Measurements from ENCODE around the gene PNLIP.

Gene PNLIP

GRCh38 chr10:116596062-116596461, 50.3 kb downstream of the PNLIP start:
- Histone ChIP-seq H3K36me3 (ENCODE audit: low read depth) (no peaks in the 10 kb centered on the region), H3K4me3 (ENCODE audit: severe bottlenecking) (no peak overlapping the region), H3K9me3 (ENCODE audit: severe bottlenecking) (no peaks in the 10 kb centered on the region), H3K27me3 (ENCODE audit: insufficient read depth, poor library complexity, severe bottlenecking) (peaks cover 3% of the 10 kb centered on the region), H3K4me1 (ENCODE audit: insufficient read depth, poor library complexity, severe bottlenecking) (no peaks in the 10 kb centered on the region), H3K27ac (ENCODE audit: poor library complexity, severe bottlenecking) (no peak overlapping the region)
- DNase-seq (ENCODE audit: low spot score) (no peak), ATAC-seq (ENCODE audit: low read depth) (no peak)
- TF ChIP-seq, protein P1, sequence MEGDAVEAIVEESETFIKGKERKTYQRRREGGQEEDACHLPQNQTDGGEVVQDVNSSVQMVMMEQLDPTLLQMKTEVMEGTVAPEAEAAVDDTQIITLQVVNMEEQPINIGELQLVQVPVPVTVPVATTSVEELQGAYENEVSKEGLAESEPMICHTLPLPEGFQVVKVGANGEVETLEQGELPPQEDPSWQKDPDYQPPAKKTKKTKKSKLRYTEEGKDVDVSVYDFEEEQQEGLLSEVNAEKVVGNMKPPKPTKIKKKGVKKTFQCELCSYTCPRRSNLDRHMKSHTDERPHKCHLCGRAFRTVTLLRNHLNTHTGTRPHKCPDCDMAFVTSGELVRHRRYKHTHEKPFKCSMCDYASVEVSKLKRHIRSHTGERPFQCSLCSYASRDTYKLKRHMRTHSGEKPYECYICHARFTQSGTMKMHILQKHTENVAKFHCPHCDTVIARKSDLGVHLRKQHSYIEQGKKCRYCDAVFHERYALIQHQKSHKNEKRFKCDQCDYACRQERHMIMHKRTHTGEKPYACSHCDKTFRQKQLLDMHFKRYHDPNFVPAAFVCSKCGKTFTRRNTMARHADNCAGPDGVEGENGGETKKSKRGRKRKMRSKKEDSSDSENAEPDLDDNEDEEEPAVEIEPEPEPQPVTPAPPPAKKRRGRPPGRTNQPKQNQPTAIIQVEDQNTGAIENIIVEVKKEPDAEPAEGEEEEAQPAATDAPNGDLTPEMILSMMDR (IDR thresholded peaks at IDR 0.05; ENCODE audit: poor library complexity, severe bottlenecking): no peak

GRCh38 chr10:116597543-116597942, 51.8 kb downstream of the PNLIP start:
- no peaks in the 10 kb centered on the region for H3K4me1 ChIP-seq (ENCODE audit: insufficient read depth, poor library complexity, severe bottlenecking)
- H3K27me3 ChIP-seq (ENCODE audit: insufficient read depth, poor library complexity, severe bottlenecking): peaks cover 3% of the 10 kb centered on the region
- H3K36me3 ChIP-seq (ENCODE audit: low read depth): no peaks in the 10 kb centered on the region
- TF ChIP-seq, protein P1 (IDR thresholded peaks at IDR 0.05; ENCODE audit: poor library complexity, severe bottlenecking): no peak
- no peak overlapping the region for H3K27ac ChIP-seq (ENCODE audit: poor library complexity, severe bottlenecking)
- ATAC-seq (ENCODE audit: low read depth) (no peak), DNase-seq (ENCODE audit: low spot score) (no peak)
- no peak overlapping the region for H3K4me3 ChIP-seq (ENCODE audit: severe bottlenecking)
- no peaks in the 10 kb centered on the region for H3K9me3 ChIP-seq (ENCODE audit: severe bottlenecking)

GRCh38 chr10:116598329-116598728, 52.6 kb downstream of the PNLIP start:
- TF ChIP-seq, protein P1 (IDR thresholded peaks at IDR 0.05; ENCODE audit: poor library complexity, severe bottlenecking): no peak
- no peak for ATAC-seq (ENCODE audit: low read depth)

GRCh38 chr10:116599991-116600390, 54.3 kb downstream of the PNLIP start:
- ATAC-seq (ENCODE audit: low read depth) (no peak), DNase-seq (ENCODE audit: low spot score) (no peak)
- Histone ChIP-seq H3K27ac (ENCODE audit: poor library complexity, severe bottlenecking) (no peak overlapping the region), H3K4me3 (ENCODE audit: severe bottlenecking) (no peak overlapping the region), H3K27me3 (ENCODE audit: insufficient read depth, poor library complexity, severe bottlenecking) (peaks cover 3% of the 10 kb centered on the region), H3K4me1 (ENCODE audit: insufficient read depth, poor library complexity, severe bottlenecking) (no peaks in the 10 kb centered on the region), H3K36me3 (ENCODE audit: low read depth) (no peaks in the 10 kb centered on the region), H3K9me3 (ENCODE audit: severe bottlenecking) (no peaks in the 10 kb centered on the region)
- TF ChIP-seq, protein P1 (IDR thresholded peaks at IDR 0.05; ENCODE audit: poor library complexity, severe bottlenecking): no peak

More at GRCh38 chr10:116598329-116598728, 52.6 kb downstream of the PNLIP start:
- no peaks in the 10 kb centered on the region for H3K9me3 ChIP-seq (ENCODE audit: severe bottlenecking)
- no peaks in the 10 kb centered on the region for H3K36me3 ChIP-seq (ENCODE audit: low read depth)
- peaks cover 3% of the 10 kb centered on the region for H3K27me3 ChIP-seq (ENCODE audit: insufficient read depth, poor library complexity, severe bottlenecking)
- no peak for DNase-seq (ENCODE audit: low spot score)
- H3K4me3 ChIP-seq (ENCODE audit: severe bottlenecking): no peak overlapping the region
- no peaks in the 10 kb centered on the region for H3K4me1 ChIP-seq (ENCODE audit: insufficient read depth, poor library complexity, severe bottlenecking)
- no peak overlapping the region for H3K27ac ChIP-seq (ENCODE audit: poor library complexity, severe bottlenecking)

GRCh38 chr10:116602648-116603400, 57.1 kb downstream of the PNLIP start:
- TF ChIP-seq, protein P1 (IDR thresholded peaks at IDR 0.05; ENCODE audit: poor library complexity, severe bottlenecking): no peak
- no peaks in the 10 kb centered on the region for H3K36me3 ChIP-seq (ENCODE audit: low read depth)
- H3K4me1 ChIP-seq (ENCODE audit: insufficient read depth, poor library complexity, severe bottlenecking): no peaks in the 10 kb centered on the region
- H3K27me3 ChIP-seq (ENCODE audit: insufficient read depth, poor library complexity, severe bottlenecking): peaks cover 3% of the 10 kb centered on the region
- DNase-seq (ENCODE audit: low spot score) (no peak), ATAC-seq (ENCODE audit: low read depth) (no peak)
- H3K9me3 ChIP-seq (ENCODE audit: severe bottlenecking): no peaks in the 10 kb centered on the region
- no peak overlapping the region for H3K27ac ChIP-seq (ENCODE audit: poor library complexity, severe bottlenecking)
- no peak overlapping the region for H3K4me3 ChIP-seq (ENCODE audit: severe bottlenecking)
